ENCODE data around the gene IKZF1.

DNA sequence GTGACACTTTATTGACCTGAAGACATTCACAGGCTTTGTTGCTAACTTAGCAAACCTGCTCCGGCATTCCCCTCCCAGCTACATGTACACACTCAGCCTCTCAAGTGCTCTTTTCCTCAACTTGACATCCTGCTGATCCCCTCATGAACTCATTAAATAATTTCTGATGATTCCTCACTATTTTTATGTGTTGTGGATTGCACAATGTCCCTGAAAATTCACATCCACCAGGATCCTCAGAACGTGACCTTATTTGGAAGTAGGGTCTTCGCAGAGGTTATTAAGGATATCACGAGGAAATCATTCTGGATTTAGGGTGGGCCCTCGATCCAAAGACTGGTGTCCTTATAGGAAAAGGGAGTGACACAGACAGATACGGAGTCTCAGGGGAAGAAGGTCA lies 118.3 kb downstream of the IKZF1 start:
- TF ChIP-seq, protein P1, sequence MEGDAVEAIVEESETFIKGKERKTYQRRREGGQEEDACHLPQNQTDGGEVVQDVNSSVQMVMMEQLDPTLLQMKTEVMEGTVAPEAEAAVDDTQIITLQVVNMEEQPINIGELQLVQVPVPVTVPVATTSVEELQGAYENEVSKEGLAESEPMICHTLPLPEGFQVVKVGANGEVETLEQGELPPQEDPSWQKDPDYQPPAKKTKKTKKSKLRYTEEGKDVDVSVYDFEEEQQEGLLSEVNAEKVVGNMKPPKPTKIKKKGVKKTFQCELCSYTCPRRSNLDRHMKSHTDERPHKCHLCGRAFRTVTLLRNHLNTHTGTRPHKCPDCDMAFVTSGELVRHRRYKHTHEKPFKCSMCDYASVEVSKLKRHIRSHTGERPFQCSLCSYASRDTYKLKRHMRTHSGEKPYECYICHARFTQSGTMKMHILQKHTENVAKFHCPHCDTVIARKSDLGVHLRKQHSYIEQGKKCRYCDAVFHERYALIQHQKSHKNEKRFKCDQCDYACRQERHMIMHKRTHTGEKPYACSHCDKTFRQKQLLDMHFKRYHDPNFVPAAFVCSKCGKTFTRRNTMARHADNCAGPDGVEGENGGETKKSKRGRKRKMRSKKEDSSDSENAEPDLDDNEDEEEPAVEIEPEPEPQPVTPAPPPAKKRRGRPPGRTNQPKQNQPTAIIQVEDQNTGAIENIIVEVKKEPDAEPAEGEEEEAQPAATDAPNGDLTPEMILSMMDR (IDR thresholded peaks at IDR 0.05): no peak
- TF ChIP-seq, protein P2, sequence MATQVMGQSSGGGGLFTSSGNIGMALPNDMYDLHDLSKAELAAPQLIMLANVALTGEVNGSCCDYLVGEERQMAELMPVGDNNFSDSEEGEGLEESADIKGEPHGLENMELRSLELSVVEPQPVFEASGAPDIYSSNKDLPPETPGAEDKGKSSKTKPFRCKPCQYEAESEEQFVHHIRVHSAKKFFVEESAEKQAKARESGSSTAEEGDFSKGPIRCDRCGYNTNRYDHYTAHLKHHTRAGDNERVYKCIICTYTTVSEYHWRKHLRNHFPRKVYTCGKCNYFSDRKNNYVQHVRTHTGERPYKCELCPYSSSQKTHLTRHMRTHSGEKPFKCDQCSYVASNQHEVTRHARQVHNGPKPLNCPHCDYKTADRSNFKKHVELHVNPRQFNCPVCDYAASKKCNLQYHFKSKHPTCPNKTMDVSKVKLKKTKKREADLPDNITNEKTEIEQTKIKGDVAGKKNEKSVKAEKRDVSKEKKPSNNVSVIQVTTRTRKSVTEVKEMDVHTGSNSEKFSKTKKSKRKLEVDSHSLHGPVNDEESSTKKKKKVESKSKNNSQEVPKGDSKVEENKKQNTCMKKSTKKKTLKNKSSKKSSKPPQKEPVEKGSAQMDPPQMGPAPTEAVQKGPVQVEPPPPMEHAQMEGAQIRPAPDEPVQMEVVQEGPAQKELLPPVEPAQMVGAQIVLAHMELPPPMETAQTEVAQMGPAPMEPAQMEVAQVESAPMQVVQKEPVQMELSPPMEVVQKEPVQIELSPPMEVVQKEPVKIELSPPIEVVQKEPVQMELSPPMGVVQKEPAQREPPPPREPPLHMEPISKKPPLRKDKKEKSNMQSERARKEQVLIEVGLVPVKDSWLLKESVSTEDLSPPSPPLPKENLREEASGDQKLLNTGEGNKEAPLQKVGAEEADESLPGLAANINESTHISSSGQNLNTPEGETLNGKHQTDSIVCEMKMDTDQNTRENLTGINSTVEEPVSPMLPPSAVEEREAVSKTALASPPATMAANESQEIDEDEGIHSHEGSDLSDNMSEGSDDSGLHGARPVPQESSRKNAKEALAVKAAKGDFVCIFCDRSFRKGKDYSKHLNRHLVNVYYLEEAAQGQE (IDR thresholded peaks at IDR 0.05; ENCODE audit: insufficient read depth in 1 of 2, low read depth in 2 of 2, low read length in 1 of 2): no peak
- no peak for TF ChIP-seq POLR2AphosphoS5 (IDR thresholded peaks at IDR 0.05; ENCODE audit: low read depth, low read length)
